ENCODE measurements around the gene SSTR3.
"Not testable (repeated sequence)": the region's sequence is repeated elsewhere in the genome, so short reads cannot be mapped to it uniquely, and the experiment has no call there.

SSTR3 gene

DNA sequence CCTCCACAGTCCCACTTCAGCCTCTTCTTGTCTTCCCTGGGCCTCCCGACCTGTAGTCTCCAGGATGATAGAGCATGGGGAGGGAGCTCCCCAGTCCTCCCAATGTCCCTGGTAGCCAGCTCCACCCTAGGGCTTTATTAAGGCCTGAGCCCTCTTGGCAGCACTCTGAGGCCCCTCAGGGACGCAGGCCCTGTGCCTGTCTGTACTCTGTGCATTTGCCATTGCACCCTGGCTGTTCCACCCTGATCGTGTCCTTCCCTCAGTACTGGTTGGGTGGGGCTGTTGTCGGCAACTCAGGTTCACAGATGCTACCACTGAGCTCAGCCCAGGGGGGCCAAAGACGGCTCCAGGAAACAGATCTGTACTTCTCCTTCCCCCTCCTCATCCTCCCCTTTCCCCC, 7.2 kb downstream of the SSTR3 start:
- in situ Hi-C loops (cut with MboI; ENCODE audit: low sequenced_read_pairs): no loop called here
- DNase-seq (ENCODE audit: low spot score in 2 of 2): no peak
- no peak overlapping the region for H3K4me3 ChIP-seq
- H3K4me1 ChIP-seq: no peaks in the 10 kb centered on the region
- no peaks in the 10 kb centered on the region for H3K9me3 ChIP-seq
- no peaks in the 10 kb centered on the region for H3K36me3 ChIP-seq (replicated peaks)
- H3K27me3 ChIP-seq (ENCODE audit: low read depth): no peaks in the 10 kb centered on the region

DNA sequence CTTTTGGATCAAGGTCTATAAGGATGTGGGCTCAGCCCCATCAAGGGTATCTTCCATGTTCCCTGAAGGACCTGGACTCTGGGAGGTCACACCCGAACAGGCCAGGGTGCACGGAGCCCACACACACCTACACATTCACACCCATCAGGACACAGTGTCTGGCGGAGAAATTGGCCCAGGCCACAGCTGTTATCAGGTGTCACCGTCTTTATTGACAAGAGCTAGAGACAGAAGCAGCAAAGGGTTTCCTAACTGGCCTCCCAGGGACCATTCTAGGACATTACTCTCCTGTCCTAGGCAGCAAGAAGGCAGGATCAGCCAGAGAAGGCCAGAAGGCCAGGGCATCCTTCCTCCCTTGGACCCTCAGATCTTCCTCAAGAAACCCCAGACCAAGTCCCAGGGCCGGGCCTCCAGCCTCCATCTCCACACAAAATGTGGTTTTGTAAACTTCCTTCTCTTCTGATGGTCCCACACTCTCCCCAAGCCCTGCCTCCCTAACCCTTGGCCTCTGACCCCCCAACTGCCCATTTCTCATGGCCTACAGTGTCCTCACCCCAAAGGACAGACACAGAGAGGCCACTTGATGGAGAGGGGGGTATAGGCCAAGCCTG, 8.1 kb downstream of the SSTR3 start:
- Histone ChIP-seq H3K9me3 (no peaks in the 10 kb centered on the region), H3K4me3 (no peak overlapping the region), H3K27me3 (ENCODE audit: low read depth) (no peaks in the 10 kb centered on the region), H3K36me3 (replicated peaks) (no peaks in the 10 kb centered on the region), H3K4me1 (peaks cover 4% of the 10 kb centered on the region)
- in situ Hi-C loops (cut with MboI; ENCODE audit: low sequenced_read_pairs): no loop called here
- no peak for DNase-seq (ENCODE audit: low spot score in 2 of 2)

GRCh38 chr22:37203354-37204044, 8.8 kb downstream of the SSTR3 start:
- in situ Hi-C loops (cut with MboI; ENCODE audit: low sequenced_read_pairs): no loop called here

GRCh38 chr22:37202716-37203115, 9.6 kb downstream of the SSTR3 start:
- Histone ChIP-seq H3K36me3 (replicated peaks) (no peaks in the 10 kb centered on the region), H3K4me3 (no peak overlapping the region), H3K27me3 (ENCODE audit: low read depth) (no peaks in the 10 kb centered on the region), H3K9me3 (no peaks in the 10 kb centered on the region), H3K4me1 (peaks cover 4% of the 10 kb centered on the region)
- in situ Hi-C loops (cut with MboI; ENCODE audit: low sequenced_read_pairs): no loop called here
- no peak for DNase-seq (ENCODE audit: low spot score in 2 of 2)

More at GRCh38 chr22:37203354-37204044, 8.8 kb downstream of the SSTR3 start:
- Histone ChIP-seq H3K36me3 (replicated peaks) (no peaks in the 10 kb centered on the region), H3K4me1 (peaks cover 4% of the 10 kb centered on the region), H3K27me3 (ENCODE audit: low read depth) (no peaks in the 10 kb centered on the region), H3K4me3 (no peak overlapping the region), H3K9me3 (no peaks in the 10 kb centered on the region)
- DNase-seq (ENCODE audit: low spot score in 2 of 2): no peak

GRCh38 chr22:37202001-37202555, 10.2 kb downstream of the SSTR3 start:
- H3K27me3 ChIP-seq (ENCODE audit: low read depth): no peaks in the 10 kb centered on the region
- DNase-seq (ENCODE audit: low spot score in 2 of 2): no peak
- no peaks in the 10 kb centered on the region for H3K9me3 ChIP-seq
- no peaks in the 10 kb centered on the region for H3K36me3 ChIP-seq (replicated peaks)
- H3K4me3 ChIP-seq: no peak overlapping the region
- H3K4me1 ChIP-seq: peaks cover 4% of the 10 kb centered on the region
- in situ Hi-C loops (cut with MboI; ENCODE audit: low sequenced_read_pairs): no loop called here

DNA sequence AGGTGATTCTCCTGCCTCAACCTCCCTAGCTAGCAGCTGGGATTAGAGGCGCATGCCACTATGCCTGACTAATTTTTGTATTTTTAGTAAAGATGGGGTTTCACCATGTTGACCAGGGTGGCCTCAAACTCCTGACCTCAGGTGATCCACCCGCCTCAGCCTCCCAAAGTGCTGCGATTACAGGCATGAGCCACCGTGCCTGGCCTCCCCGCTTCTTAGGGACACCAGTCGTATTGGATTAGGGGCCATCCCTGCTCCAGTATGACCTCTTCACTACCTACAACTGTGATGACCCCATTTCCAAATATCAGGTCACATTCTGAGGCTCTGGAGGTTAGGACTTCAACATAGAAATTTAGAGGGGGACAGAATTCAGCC, 10.8 kb downstream of the SSTR3 start:
- in situ Hi-C loops (cut with MboI; ENCODE audit: low sequenced_read_pairs); H3K36me3 ChIP-seq (replicated peaks); DNase-seq (ENCODE audit: low spot score in 2 of 2); H3K27me3 ChIP-seq (ENCODE audit: low read depth); H3K9me3 ChIP-seq; H3K4me3 ChIP-seq; H3K4me1 ChIP-seq: not testable (repeated sequence)

DNA sequence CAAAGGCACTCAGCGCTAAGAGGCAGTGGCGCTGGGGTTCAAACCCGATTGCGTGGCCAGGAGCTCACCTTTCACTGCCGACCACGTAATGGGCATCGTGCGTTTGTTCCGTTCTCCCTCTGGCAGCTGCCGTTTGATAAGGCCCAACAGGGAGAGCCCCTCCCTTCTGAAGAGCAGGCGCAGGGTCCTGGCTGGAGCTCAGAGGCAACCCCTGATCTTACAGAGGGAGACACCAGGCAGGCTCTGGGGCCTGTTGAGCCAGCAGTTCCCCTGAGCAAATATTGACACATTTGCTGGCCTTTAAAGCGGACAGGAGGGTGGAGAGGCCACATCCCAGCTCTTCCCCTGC, 12.5 kb downstream of the SSTR3 start:
- H3K4me3 ChIP-seq: peak overlapping the region; percentile 8; the same call in 1 of the 2 replicates
- no peaks in the 10 kb centered on the region for H3K36me3 ChIP-seq (replicated peaks)
- peaks cover 4% of the 10 kb centered on the region for H3K4me1 ChIP-seq
- no peaks in the 10 kb centered on the region for H3K9me3 ChIP-seq
- no peaks in the 10 kb centered on the region for H3K27me3 ChIP-seq (ENCODE audit: low read depth)
- in situ Hi-C loops (cut with MboI; ENCODE audit: low sequenced_read_pairs): no loop called here
- no peak for DNase-seq (ENCODE audit: low spot score in 2 of 2)

DNA sequence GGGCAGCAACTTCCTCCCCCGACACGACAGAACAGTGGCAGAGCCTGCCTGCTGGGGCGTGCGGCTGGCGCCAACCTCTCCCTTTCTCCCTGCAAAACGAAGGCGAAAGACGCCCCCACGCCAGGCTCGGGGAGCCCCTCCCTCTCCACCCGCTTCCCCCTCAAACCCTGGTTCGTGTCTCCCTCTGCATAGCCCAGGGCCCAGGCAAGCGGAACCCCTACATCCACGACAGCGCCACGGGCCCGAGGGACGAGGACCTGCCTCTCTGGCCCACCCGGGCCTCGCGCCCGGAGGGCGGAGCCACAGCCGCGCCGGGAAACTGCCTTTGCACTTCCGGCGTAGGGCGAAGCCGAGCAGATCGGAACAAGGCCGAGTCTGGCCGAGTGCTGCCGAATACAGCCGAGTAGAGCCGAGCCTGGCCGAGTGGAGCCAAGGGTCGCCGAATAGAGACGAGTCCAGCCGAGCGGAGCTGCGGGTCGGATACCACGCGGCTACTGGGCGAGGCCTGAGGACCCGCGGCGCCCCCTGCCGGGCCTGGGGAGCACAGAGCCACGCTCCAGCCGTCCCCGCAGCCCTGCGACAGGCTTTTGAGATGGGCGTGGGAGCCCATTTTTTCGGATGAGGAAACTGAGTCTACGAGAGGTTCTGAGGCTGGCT, 13.0 kb downstream of the SSTR3 start:
- Histone ChIP-seq H3K4me3 (peak overlapping the region; percentile 60), H3K9me3 (no peaks in the 10 kb centered on the region), H3K36me3 (replicated peaks) (no peaks in the 10 kb centered on the region), H3K4me1 (peaks cover 4% of the 10 kb centered on the region), H3K27me3 (ENCODE audit: low read depth) (no peaks in the 10 kb centered on the region)
- peak; percentile 92 to 99 for DNase-seq (ENCODE audit: low spot score in 2 of 2)
- in situ Hi-C loops (cut with MboI; ENCODE audit: low sequenced_read_pairs): no loop called here

- H3K36me3 ChIP-seq (replicated peaks): no peaks in the 10 kb centered on the region
- peaks cover 4% of the 10 kb centered on the region for H3K4me1 ChIP-seq
- H3K27me3 ChIP-seq (ENCODE audit: low read depth): no peaks in the 10 kb centered on the region
- H3K9me3 ChIP-seq: peaks cover under 1% of the 10 kb centered on the region; the same call in 1 of the 2 replicates
- peak; percentile 54 to 91 for DNase-seq (ENCODE audit: low spot score in 2 of 2)
- in situ Hi-C loops (cut with MboI; ENCODE audit: low sequenced_read_pairs): no loop called here
- peak overlapping the region; percentile 60 for H3K4me3 ChIP-seq
Measured at GRCh38 chr22:37198258-37199102, 13.8 kb downstream of the SSTR3 start.

DNA sequence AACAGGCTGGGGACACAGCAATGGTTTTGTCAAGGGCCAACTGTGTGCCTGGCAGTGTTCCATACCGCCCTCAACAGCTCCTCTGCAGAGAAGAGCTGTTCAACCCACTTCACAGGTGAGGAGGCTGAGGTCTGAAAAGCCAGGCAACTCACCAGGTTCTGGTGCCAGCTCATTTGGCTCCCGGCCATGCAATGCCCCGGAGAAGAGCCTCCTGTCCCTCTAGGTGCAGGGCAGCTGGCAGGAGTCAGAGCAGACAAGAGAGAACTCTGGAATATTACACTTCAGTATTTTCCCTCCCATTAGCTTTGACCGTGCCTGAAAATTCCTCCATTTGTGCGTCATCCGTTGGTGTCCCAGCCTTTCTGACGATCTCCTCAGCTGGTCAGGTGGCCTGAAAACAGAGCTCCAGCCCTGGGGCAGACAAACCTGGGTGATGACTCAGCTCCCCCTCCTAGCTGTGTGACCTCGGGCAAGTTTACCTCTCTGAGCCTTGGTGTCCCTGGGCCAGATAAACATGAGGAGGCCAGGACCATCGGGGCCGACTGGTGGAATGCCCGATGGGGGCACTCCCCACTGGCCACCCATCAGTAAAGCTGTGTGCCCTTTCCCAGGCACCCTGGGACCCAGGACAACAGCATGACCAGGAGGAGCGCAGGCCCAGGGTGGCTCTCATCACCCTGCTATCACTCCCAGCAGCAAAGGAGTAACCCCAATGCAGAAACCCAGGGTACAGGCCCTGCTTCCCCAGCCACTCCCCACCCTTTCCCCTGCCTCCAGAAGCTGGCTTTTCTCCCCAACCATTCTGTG, 14.6 kb downstream of the SSTR3 start:
- Histone ChIP-seq H3K9me3 (peaks cover 6% of the 10 kb centered on the region; the same call in 1 of the 2 replicates), H3K4me1 (peaks cover 4% of the 10 kb centered on the region), H3K4me3 (peak overlapping the region; percentile 60), H3K27me3 (ENCODE audit: low read depth) (no peaks in the 10 kb centered on the region), H3K36me3 (replicated peaks) (no peaks in the 10 kb centered on the region)
- DNase-seq (ENCODE audit: low spot score in 2 of 2): no peak
- in situ Hi-C loops (cut with MboI; ENCODE audit: low sequenced_read_pairs): no loop called here

- Histone ChIP-seq H3K4me1 (peaks cover 4% of the 10 kb centered on the region), H3K9me3 (peaks cover 6% of the 10 kb centered on the region; the same call in 1 of the 2 replicates), H3K27me3 (ENCODE audit: low read depth) (no peaks in the 10 kb centered on the region), H3K4me3 (no peak overlapping the region), H3K36me3 (replicated peaks) (no peaks in the 10 kb centered on the region)
- in situ Hi-C loops (cut with MboI; ENCODE audit: low sequenced_read_pairs): no loop called here
- DNase-seq (ENCODE audit: low spot score in 2 of 2): no peak
Measured at GRCh38 chr22:37196539-37197450, 15.5 kb downstream of the SSTR3 start.

GRCh38 chr22:37195921-37196320, 16.4 kb downstream of the SSTR3 start:
- no peaks in the 10 kb centered on the region for H3K27me3 ChIP-seq (ENCODE audit: low read depth)
- no peak overlapping the region for H3K4me3 ChIP-seq
- H3K36me3 ChIP-seq (replicated peaks): no peaks in the 10 kb centered on the region
- in situ Hi-C loops (cut with MboI; ENCODE audit: low sequenced_read_pairs): no loop called here
- H3K9me3 ChIP-seq: peaks cover 6% of the 10 kb centered on the region; the same call in 1 of the 2 replicates
- no peak for DNase-seq (ENCODE audit: low spot score in 2 of 2)
- H3K4me1 ChIP-seq: peaks cover 4% of the 10 kb centered on the region
